SK-N-MC (cell line): ENCODE measurements around the gene HS3ST1.

Source experiments
- EZH2 ChIP-seq: fragments of 200-600 bp; sonication (generic); IDR thresholded peaks from one replicate; pipeline ENCODE4 v1.6.1; 2017; ENCODE audit warnings: antibody characterized with exemption
- FOXP2 ChIP-seq: optimal IDR thresholded peaks from 2 replicates; pipeline ENCODE3; 2011; ENCODE audit warnings: mild to moderate bottlenecking, moderate library complexity; ENCODE audit not compliant: insufficient read depth; ENCODE audit errors: extremely low read length, control extremely low read depth
- POLR2AphosphoS5 ChIP-seq: IDR thresholded peaks from 2 replicates; pipeline ENCODE4 v1.6.1; 2012; ENCODE audit warnings: mild to moderate bottlenecking, low read depth, low read length, borderline replicate concordance

- TF ChIP-seq EZH2: no peak
- TF ChIP-seq POLR2AphosphoS5: no peak
- TF ChIP-seq FOXP2: no peak
Measured at GRCh38 chr4:11431111-11431510, 2.4 kb upstream of the HS3ST1 start.
